Astrocyte (in vitro differentiated cells and primary cell): ENCODE results near the gene FHL1. TPM values are rescaled to one million over a fixed set of nuclear protein-coding genes. Genes with fewer than 3 reads are reported as not detected.

Experiments used
- DNase-seq: peaks from one replicate; pipeline ENCODE4 v3.0.0-alpha.2; 2010; ENCODE audit warnings: low read depth
- FAIRE-seq: peaks from 2 replicates; lab custom pipeline; 2011; peaks lifted over from hg19 to GRCh38; lab: Jason Lieb, UNC
- H2AFZ ChIP-seq: 2 replicates; pipeline ENCODE4 v1.6.0; 2012; ENCODE audit warnings: low read depth, low read length, inconsistent platforms
- H3K27ac ChIP-seq: 2 replicates; pipeline ENCODE4 v1.5.1; 2011; ENCODE audit warnings: low read depth, low read length, inconsistent platforms
- H3K27me3 ChIP-seq: 2 replicates; pipeline ENCODE4 v1.6.0; 2011; ENCODE audit warnings: low read length, inconsistent platforms; ENCODE audit not compliant: insufficient read depth
- H3K36me3 ChIP-seq: 2 replicates; pipeline ENCODE4 v1.5.1; 2011; ENCODE audit warnings: low read length, inconsistent platforms; ENCODE audit not compliant: insufficient read depth
- H3K4me1 ChIP-seq: 2 replicates; pipeline ENCODE4 v1.5.1; 2011; ENCODE audit warnings: low read length, inconsistent platforms; ENCODE audit not compliant: insufficient read depth
- H3K4me2 ChIP-seq: 2 replicates; pipeline ENCODE4 v1.6.0; 2012; ENCODE audit warnings: low read length, inconsistent platforms
- H3K4me3 ChIP-seq: 2 replicates; pipeline ENCODE4 v1.5.1; 2011; ENCODE audit warnings: low read depth, mild to moderate bottlenecking, low read length, inconsistent platforms; ENCODE audit not compliant: insufficient read depth
- H3K79me2 ChIP-seq: 2 replicates; pipeline ENCODE4 v1.6.0; 2012; ENCODE audit warnings: mild to moderate bottlenecking, low read length, inconsistent platforms; ENCODE audit not compliant: insufficient read depth
- H3K9ac ChIP-seq: 2 replicates; pipeline ENCODE4 v1.6.0; 2012; ENCODE audit warnings: mild to moderate bottlenecking, low read length, inconsistent platforms
- H3K9me3 ChIP-seq: 2 replicates; pipeline ENCODE4 v1.5.1; 2012; ENCODE audit warnings: low read depth, mild to moderate bottlenecking, low read length, inconsistent platforms; ENCODE audit not compliant: insufficient read depth
- H4K20me1 ChIP-seq: 2 replicates; pipeline ENCODE4 v1.6.0; 2012; ENCODE audit warnings: low read length, inconsistent platforms; ENCODE audit not compliant: insufficient read depth
- H3K27ac Mint-ChIP-seq: one replicate; pipeline ENCODE4 v1.8.0; 2021; ENCODE audit warnings: mild to moderate bottlenecking, mixed read lengths; ENCODE audit not compliant: unreplicated experiment
- H3K27me3 Mint-ChIP-seq: one replicate; pipeline ENCODE4 v1.8.0; 2021; ENCODE audit warnings: low read depth, mixed read lengths; ENCODE audit not compliant: unreplicated experiment
- H3K36me3 Mint-ChIP-seq: one replicate; pipeline ENCODE4 v1.8.0; 2021; ENCODE audit warnings: low read depth, mixed read lengths; ENCODE audit not compliant: unreplicated experiment
- H3K4me1 Mint-ChIP-seq: one replicate; pipeline ENCODE4 v1.8.0; 2021; ENCODE audit warnings: low read depth, mixed read lengths; ENCODE audit not compliant: unreplicated experiment
- H3K4me3 Mint-ChIP-seq: one replicate; pipeline ENCODE4 v1.8.0; 2021; ENCODE audit warnings: mild to moderate bottlenecking, moderate library complexity, mixed read lengths; ENCODE audit not compliant: unreplicated experiment
- H3K9me3 Mint-ChIP-seq: one replicate; pipeline ENCODE4 v1.8.0; 2021; ENCODE audit warnings: mild to moderate bottlenecking, mixed read lengths; ENCODE audit not compliant: unreplicated experiment
- CTCF ChIP-seq: IDR thresholded peaks from 2 replicates; pipeline ENCODE4 v1.5.1; 2011; ENCODE audit warnings: low read depth, mild to moderate bottlenecking, inconsistent platforms, low read length, moderate library complexity; ENCODE audit not compliant: insufficient read depth
- EZH2 ChIP-seq: IDR thresholded peaks from 2 replicates; pipeline ENCODE4 v1.6.1; 2012; ENCODE audit warnings: mild to moderate bottlenecking, low read length, inconsistent platforms; ENCODE audit not compliant: insufficient read depth
- total RNA-seq: library from RNA; stranded (reverse); gene quantifications from 2 replicates; pipeline ENCODE4 v1.2.1, GENCODE V29; 2021

Gene FHL1
- total RNA-seq, 1 donor from 2014 or later = 115 TPM

- Histone ChIP-seq H3K4me2 (no peak overlapping the region), H3K27ac (no peak overlapping the region), H4K20me1 (no peaks in the 10 kb centered on the region), H3K79me2 (no peaks in the 10 kb centered on the region), H2AFZ (no peak overlapping the region), H3K27me3 (no peaks in the 10 kb centered on the region), H3K4me3 (no peak overlapping the region), H3K4me1 (peaks cover 26% of the 10 kb centered on the region), H3K9me3 (no peaks in the 10 kb centered on the region), H3K9ac (no peak overlapping the region), H3K36me3 (no peaks in the 10 kb centered on the region)
- FAIRE-seq (peak; percentile 71), DNase-seq (no peak)
- Mint-ChIP-seq H3K4me1 (peaks cover 34% of the 10 kb centered on the region), H3K4me3 (no peak overlapping the region), H3K27me3 (no peaks in the 10 kb centered on the region), H3K36me3 (no peaks in the 10 kb centered on the region), H3K27ac (no peak overlapping the region), H3K9me3 (no peaks in the 10 kb centered on the region)
- TF ChIP-seq EZH2 = no peak
- no peak for TF ChIP-seq CTCF
Measured at GRCh38 chrX:136256026-136256425, 108.7 kb downstream of the FHL1 start.

- Mint-ChIP-seq H3K27me3 (no peaks in the 10 kb centered on the region), H3K4me3 (no peak overlapping the region), H3K36me3 (no peaks in the 10 kb centered on the region), H3K9me3 (no peaks in the 10 kb centered on the region), H3K4me1 (peaks cover 40% of the 10 kb centered on the region), H3K27ac (peak overlapping the region; percentile 93)
- Histone ChIP-seq H3K9me3 (no peaks in the 10 kb centered on the region), H3K36me3 (no peaks in the 10 kb centered on the region), H3K4me2 (peak overlapping the region; percentile 57), H2AFZ (no peak overlapping the region), H3K27me3 (no peaks in the 10 kb centered on the region), H3K4me1 (peaks cover 24% of the 10 kb centered on the region), H3K27ac (peak overlapping the region; percentile 75), H4K20me1 (no peaks in the 10 kb centered on the region), H3K9ac (no peak overlapping the region), H3K4me3 (no peak overlapping the region), H3K79me2 (no peaks in the 10 kb centered on the region)
- TF ChIP-seq EZH2 = no peak
- TF ChIP-seq CTCF = no peak
- DNase-seq = no peak
- no peak for FAIRE-seq
Measured at GRCh38 chrX:136258951-136259350, 111.6 kb downstream of the FHL1 start.

GRCh38 chrX:136259543-136259942 is 112.2 kb downstream of the FHL1 start:
- Histone ChIP-seq H3K9me3 (no peaks in the 10 kb centered on the region), H3K9ac (peak overlapping the region; percentile 31), H4K20me1 (no peaks in the 10 kb centered on the region), H3K4me3 (no peak overlapping the region), H3K4me2 (peak overlapping the region; percentile 57), H3K36me3 (no peaks in the 10 kb centered on the region), H2AFZ (peak overlapping the region; percentile 24), H3K27me3 (no peaks in the 10 kb centered on the region), H3K79me2 (no peaks in the 10 kb centered on the region), H3K4me1 (peaks cover 24% of the 10 kb centered on the region), H3K27ac (peak overlapping the region; percentile 75)
- DNase-seq (peak; percentile 76), FAIRE-seq (peak; percentile 90)
- TF ChIP-seq EZH2 (no peak), CTCF (no peak)
- H3K27ac Mint-ChIP-seq = peak overlapping the region; percentile 93
- no peak overlapping the region for H3K4me3 Mint-ChIP-seq
- H3K9me3 Mint-ChIP-seq = no peaks in the 10 kb centered on the region
- peaks cover 36% of the 10 kb centered on the region for H3K4me1 Mint-ChIP-seq
- no peaks in the 10 kb centered on the region for H3K27me3 Mint-ChIP-seq
- no peaks in the 10 kb centered on the region for H3K36me3 Mint-ChIP-seq
